AML-193 (cell line): ENCODE data around the gene NPAS3.

ENCODE experiments used
- DNase-seq, 2 experiments: peaks; one replicate each; lab custom pipeline; 2025; lab: John Stamatoyannopoulos, UW

Gene NPAS3

DNA sequence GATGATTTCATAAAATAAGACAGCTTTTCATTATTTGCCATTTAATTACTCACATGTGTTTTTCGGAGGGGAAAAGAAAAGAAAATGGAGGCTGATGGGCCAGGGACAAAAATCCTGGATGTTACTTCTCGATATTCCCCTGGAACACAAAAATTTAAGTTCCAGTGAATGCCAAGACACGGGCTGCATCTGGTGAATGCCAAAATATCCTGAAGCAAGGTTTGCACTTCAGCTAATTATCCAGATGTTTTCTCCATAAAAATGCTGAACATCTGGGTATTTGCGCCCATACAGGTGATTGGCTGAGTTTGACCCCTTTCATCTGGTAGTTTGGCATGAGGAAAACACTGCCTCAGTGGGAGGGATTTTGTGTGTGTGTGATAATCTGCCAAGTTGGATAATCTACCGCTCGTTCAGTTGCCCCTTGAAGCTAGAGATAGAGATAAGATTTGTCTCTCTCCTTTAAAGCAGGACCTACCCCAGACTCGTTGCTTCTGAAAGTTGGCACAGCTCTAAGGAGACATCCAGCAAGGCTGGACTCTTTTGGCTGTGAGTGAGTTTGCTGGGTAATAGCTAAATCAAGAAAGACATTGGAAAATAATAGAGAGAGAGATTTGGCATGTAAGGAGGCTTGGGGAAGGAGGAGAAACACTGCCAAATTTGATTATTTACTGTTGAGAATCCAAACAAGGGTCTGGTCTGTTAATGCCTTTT, 622.2 kb downstream of the NPAS3 start:
- no peak for DNase-seq

DNA sequence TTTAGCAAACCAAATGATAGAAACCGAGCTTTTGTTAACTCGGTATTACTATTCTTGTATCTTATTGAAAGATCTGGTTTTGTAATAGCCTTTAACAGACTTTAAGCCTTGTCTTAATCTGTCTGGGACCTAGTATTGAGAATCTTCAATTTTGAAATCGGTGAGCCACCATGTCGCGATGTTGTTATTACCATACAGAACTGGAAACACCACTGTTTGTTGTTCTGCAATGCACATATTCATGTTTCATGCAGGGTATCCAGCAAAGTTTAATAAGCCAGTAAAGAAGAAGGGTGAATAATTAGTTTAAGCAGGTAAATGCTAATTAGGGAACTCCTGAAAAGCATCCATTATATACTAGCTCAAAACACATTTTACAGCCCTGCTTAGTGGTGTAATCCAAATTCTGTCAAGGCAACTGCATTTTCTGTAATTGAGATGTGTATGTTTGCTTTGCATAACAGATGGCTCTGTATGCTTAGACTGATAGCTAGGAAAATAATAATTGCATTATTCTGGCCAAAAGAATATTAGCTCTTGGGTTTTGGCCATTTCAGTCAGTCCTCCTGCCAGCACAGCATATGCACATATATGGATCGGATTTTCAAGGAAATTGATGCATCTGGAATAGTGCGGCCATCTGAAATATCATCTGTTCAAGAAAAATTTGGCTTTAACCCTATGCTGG, 623.0 kb downstream of the NPAS3 start:
- DNase-seq, result no peak

GRCh38 chr14:33563191-33563900, 624.7 kb downstream of the NPAS3 start:
- DNase-seq, result no peak

GRCh38 chr14:33563901-33564197, 625.2 kb downstream of the NPAS3 start:
- no peak for DNase-seq

GRCh38 chr14:33564774-33565630, 626.3 kb downstream of the NPAS3 start:
- no peak for DNase-seq

DNA sequence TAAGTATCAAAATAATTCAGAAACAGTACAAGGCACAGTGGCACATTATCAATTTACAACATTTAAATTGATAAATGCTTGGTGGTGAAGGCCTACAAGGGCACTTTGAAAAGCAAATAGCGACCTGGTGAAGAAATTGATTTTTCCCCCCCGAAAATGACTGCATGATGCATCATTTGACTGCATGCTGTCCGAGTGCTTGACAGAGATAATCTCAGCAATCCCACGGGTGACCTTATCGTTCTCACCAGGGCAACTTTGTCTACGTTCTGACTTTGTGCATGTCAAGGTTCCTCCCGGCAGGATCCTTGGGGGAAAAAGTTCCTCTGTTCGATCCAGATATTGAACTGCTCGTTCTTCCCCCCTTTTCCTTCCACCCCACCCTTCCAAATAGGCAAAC, 627.4 kb downstream of the NPAS3 start:
- no peak for DNase-seq

GRCh38 chr14:33567023-33567728, 628.5 kb downstream of the NPAS3 start:
- no peak for DNase-seq

DNA sequence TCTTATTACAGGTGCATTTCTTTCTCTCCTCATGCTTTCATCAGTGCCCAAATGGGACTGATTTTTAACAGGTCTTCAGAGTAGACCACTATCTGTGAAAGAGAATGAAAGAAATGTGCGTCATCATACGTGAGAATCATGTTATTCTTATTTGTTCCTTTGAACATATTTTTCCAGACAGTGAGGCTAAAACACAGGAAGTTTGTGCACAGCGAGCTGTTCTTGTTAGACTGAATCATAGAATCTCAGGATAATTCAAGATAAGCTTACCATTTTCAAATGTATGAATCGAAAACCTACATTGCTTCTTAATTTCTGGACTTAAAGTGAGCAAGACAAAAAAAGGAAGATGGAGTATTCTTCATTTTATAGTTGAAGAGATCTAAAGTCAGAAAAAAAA, 629.1 kb downstream of the NPAS3 start:
- no peak for DNase-seq

DNA sequence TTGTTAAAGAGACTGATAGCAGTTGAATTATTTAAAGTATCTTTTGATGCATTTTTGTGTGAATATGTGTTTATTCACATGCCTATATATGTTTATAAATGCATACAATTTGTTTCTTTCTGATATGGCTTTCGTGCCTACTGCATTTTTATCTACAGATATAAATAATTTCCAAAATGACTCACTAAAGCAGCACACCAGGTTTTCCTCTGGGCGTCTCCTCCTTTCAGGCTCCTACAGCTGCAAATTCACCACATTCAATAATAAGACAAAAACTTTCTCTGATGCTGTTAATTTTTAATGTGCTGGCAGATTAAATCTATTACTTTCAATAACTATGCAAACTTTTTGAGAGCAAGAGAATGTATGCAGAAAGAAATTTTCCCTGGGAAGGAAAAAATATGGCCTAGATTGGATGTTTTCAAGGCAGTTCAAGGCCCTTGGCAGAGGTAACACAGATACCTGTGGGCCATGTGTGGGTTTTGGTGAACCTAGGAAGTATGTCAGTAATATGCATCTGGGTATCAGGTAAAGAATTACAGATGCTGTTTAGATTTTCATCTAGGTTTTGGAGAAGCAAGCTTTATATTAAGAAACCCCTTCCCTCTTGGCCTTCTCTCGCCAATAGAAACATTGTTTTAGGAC, 630.4 kb downstream of the NPAS3 start:
- DNase-seq, result no peak

- DNase-seq, result no peak
These were observed 631.4 kb downstream of the NPAS3 start for GRCh38 chr14:33569821-33570687.

GRCh38 chr14:33570694-33571310, 632.1 kb downstream of the NPAS3 start:
- DNase-seq, result no peak

DNA sequence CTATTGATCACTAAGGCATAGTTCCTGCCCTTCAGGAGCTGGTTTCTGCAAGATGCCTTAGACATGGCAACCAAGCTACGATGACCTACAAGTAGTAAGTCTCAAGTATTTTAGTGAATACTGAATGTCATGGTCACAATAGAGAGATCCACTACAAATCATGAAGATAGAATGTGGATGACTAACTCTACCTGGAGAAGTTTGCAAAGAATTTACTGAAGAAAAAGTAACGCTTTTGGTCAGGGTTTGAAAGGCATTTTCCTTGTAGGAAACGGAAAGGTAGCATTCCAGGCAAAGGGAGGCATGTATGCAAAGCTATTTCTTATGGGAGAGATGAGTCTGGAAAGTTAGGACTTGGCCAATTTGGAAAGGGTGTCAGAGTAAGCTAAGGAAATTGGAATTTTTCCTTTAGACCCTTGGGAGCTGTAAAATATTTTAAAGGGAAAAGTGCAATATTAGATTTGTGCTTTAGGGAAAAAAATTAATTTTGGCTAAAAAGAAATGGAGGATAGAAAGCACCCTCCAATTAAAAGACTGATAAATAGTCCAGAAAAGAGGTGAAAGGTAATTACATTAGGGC, 634.7 kb downstream of the NPAS3 start:
- DNase-seq, result no peak

GRCh38 chr14:33576014-33576413, 637.3 kb downstream of the NPAS3 start:
- DNase-seq, result no peak

- DNase-seq, result no peak
These were observed 640.0 kb downstream of the NPAS3 start for GRCh38 chr14:33578461-33579216.

- DNase-seq, result no peak
These were observed 641.6 kb downstream of the NPAS3 start for GRCh38 chr14:33580231-33580749.

- no peak for DNase-seq
These were observed 642.2 kb downstream of the NPAS3 start for GRCh38 chr14:33580841-33581240.

GRCh38 chr14:33584697-33585096, 646.0 kb downstream of the NPAS3 start:
- no peak for DNase-seq

- no peak for DNase-seq
These were observed 648.1 kb downstream of the NPAS3 start for GRCh38 chr14:33586806-33587205.
